ENCODE results near the gene MYPOP. TPM values are rescaled to one million over a fixed set of nuclear protein-coding genes. Genes with fewer than 3 reads are reported as not detected.
A peak's percentile ranks its signal among the peaks of the same experiment; 100 is the strongest.

Gene MYPOP
- total and polyA plus RNA-seq, 9 of the 15 experiments (the other 6 are each of a cell fraction or from before 2014, with no cell fraction given): 0.32 to 7.6 (median 1.6) TPM

GRCh38 chr19:45879055-45879454 lies 23.4 kb downstream of the MYPOP start:
- 90% methylated on average over 5 of the region's 8 CpGs for WGBS (ENCODE audit: insufficient coverage, low coverage, missing lambda C conversion rate)
- H3K27ac ChIP-seq (ENCODE audit: extremely low read depth, low read depth, low read length): no peak overlapping the region
- H2AFZ ChIP-seq (ENCODE audit: low read depth, low read length): no peak overlapping the region
- ChIA-PET POLR2A (interaction anchor here (2.1 kb wide), 1 partner anchor 15 kb away, joined by 6 read pairs; the partner anchor contains the start of genes FOXA3 and SYMPK), CTCF (ENCODE audit: low intra/inter-chr PET ratio) (no interaction called here)
- intact Hi-C loops (cut with micrococcal nuclease): no loop called here
- H3K79me2 ChIP-seq (ENCODE audit: control insufficient read depth, insufficient read depth, low read length): peaks cover 11% of the 10 kb centered on the region
- no peaks in the 10 kb centered on the region for H3K27me3 ChIP-seq (ENCODE audit: control insufficient read depth in 2 of 2, insufficient read depth in 2 of 2, low read length in 2 of 2)
- in situ Hi-C loops (cut with MboI): no loop called here
- TF ChIP-seq RBM14 (IDR thresholded peaks at IDR 0.05; ENCODE audit: borderline replicate concordance, insufficient read depth, low read depth, low read length) (no peak), ZNF512 (tag; IDR thresholded peaks at IDR 0.05) (no peak), MBD2 (IDR thresholded peaks at IDR 0.05; ENCODE audit: borderline replicate concordance, low read depth) (no peak), ZC3H4 (CRISPR knock-in tag; IDR thresholded peaks at IDR 0.05; ENCODE audit: borderline replicate concordance) (no peak), ZNF408 (CRISPR knock-in tag; IDR thresholded peaks at IDR 0.05; ENCODE audit: low read depth) (no peak), ZNF121 (CRISPR knock-in tag; conservative IDR thresholded peaks at IDR 0.05) (no peak), HDAC1 (IDR thresholded peaks at IDR 0.05) (no peak), SIRT6 (IDR thresholded peaks at IDR 0.05; ENCODE audit: low read depth, low read length) (no peak), JUN (IDR thresholded peaks at IDR 0.05; ENCODE audit: borderline replicate concordance, low read depth, low read length) (no peak), JUN (CRISPR knock-in tag; IDR thresholded peaks at IDR 0.05; ENCODE audit: borderline replicate concordance) (no peak), SNAPC5 (CRISPR knock-in tag; IDR thresholded peaks at IDR 0.05) (no peak), ZNF740 (CRISPR knock-in tag; IDR thresholded peaks at IDR 0.05) (no peak), ZNF740 (tag; IDR thresholded peaks at IDR 0.05) (no peak), BHLHE40 (IDR thresholded peaks at IDR 0.05; ENCODE audit: low read length) (no peak), LEF1 (IDR thresholded peaks at IDR 0.05) (no peak), RCOR1 (IDR thresholded peaks at IDR 0.05; ENCODE audit: borderline replicate concordance in 1 of 2, low read depth in 2 of 2, low read length in 2 of 2) (no peak), ZFX (CRISPR knock-in tag; IDR thresholded peaks at IDR 0.05) (no peak), SNRNP70 (optimal IDR thresholded peaks at IDR 0.05; ENCODE audit: low read depth, low read length) (no peak), ERF (CRISPR knock-in tag; IDR thresholded peaks at IDR 0.05) (no peak), ZNF695 (CRISPR knock-in tag; IDR thresholded peaks at IDR 0.05) (no peak), SAFB2 (IDR thresholded peaks at IDR 0.05; ENCODE audit: borderline replicate concordance, low read depth, low read length, severe bottlenecking) (no peak), ZC3H11A (IDR thresholded peaks at IDR 0.05; ENCODE audit: low read depth, low read length) (no peak)
- DNase-seq (ENCODE audit: extremely low read depth in 1 of 4, low spot score in 3 of 4): no peak
- peak overlapping the region in 1 of 2 experiments; percentile 59; a peak in 2 of 4 replicates for H3K9ac ChIP-seq (ENCODE audit: insufficient read depth in 1 of 2, low read depth in 2 of 2, low read length in 2 of 2)
- no peak overlapping the region for H3K4me2 ChIP-seq (ENCODE audit: insufficient read depth, low read length)
- H3K9me1 ChIP-seq (ENCODE audit: control insufficient read depth, insufficient read depth, low read length): no peaks in the 10 kb centered on the region
- H3K4me1 ChIP-seq (replicated peaks in 1 of 2; ENCODE audit: control insufficient read depth in 2 of 2, insufficient read depth in 2 of 2, low read length in 2 of 2): peaks cover 61 to 78% of the 10 kb centered on the region in 2 experiments
- no peak overlapping the region for H3K4me3 ChIP-seq
- H3K9me3 ChIP-seq (replicated peaks; ENCODE audit: control insufficient read depth, insufficient read depth, low read depth, low read length): no peaks in the 10 kb centered on the region
- no peaks in the 10 kb centered on the region for H4K20me1 ChIP-seq (replicated peaks; ENCODE audit: control insufficient read depth, insufficient read depth, low read length)
- peaks cover 5% of the 10 kb centered on the region; the same call in 1 of the 3 replicates for H3K36me3 ChIP-seq (ENCODE audit: control insufficient read depth, insufficient read depth, low read length)
- no TSS peak for BruUV-seq (replicated peaks)
- ATAC-seq: no peak
- no peak for FAIRE-seq
